COR-L47 (cell line): ENCODE data around the gene APPBP2.
"Not testable (repeated sequence)": the region's sequence is repeated elsewhere in the genome, so short reads cannot be mapped to it uniquely, and the experiment has no call there.

Source experiments
- DNase-seq: peaks from one replicate; lab custom pipeline; 2025; lab: John Stamatoyannopoulos, UW

APPBP2 gene, protein sequence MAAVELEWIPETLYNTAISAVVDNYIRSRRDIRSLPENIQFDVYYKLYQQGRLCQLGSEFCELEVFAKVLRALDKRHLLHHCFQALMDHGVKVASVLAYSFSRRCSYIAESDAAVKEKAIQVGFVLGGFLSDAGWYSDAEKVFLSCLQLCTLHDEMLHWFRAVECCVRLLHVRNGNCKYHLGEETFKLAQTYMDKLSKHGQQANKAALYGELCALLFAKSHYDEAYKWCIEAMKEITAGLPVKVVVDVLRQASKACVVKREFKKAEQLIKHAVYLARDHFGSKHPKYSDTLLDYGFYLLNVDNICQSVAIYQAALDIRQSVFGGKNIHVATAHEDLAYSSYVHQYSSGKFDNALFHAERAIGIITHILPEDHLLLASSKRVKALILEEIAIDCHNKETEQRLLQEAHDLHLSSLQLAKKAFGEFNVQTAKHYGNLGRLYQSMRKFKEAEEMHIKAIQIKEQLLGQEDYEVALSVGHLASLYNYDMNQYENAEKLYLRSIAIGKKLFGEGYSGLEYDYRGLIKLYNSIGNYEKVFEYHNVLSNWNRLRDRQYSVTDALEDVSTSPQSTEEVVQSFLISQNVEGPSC

DNA sequence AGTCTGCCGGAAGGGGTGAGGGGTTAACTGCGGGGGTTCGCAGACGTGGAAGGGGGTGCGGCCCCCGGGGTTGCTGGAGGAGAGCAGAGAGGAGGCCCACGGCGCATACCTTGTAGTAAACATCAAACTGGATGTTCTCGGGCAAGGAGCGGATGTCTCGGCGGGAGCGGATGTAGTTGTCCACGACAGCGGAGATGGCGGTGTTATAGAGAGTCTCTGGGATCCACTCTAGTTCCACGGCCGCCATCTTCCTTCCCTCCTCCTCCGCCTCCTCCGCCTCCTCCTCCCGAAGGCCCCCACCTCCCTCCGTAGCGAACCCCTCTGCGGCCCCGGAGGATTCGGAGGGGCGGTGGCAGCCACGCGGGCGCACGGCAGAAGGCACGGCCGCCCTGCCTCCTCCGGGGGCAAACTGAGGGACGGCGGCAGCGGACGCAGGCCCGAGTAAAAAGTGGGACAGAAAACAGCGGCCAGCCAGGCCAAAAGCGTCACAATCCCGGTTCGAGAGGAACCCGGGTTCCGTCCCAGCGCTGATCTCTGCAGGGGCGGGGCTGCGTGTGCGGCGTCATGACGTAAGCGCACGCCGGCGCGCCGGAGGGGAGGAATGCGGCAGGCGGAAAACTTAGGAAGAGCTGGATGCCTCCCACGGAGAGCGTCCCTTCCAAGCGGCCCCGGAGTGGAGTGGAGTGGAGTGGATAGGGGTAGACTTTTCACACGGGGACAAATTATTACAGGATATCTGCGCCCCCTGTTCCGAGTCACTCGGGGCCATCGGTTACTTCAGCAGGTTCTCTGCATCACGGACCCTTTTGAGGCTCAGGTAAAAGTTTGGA is at the start of gene APPBP2:
Gene APPBP2, minus strand, starts transcription at position 558 of the 830 bp plus-strand sequence. Its CDS starts 311 bp downstream, at position 247.
- peak; percentile 55 for DNase-seq

DNA sequence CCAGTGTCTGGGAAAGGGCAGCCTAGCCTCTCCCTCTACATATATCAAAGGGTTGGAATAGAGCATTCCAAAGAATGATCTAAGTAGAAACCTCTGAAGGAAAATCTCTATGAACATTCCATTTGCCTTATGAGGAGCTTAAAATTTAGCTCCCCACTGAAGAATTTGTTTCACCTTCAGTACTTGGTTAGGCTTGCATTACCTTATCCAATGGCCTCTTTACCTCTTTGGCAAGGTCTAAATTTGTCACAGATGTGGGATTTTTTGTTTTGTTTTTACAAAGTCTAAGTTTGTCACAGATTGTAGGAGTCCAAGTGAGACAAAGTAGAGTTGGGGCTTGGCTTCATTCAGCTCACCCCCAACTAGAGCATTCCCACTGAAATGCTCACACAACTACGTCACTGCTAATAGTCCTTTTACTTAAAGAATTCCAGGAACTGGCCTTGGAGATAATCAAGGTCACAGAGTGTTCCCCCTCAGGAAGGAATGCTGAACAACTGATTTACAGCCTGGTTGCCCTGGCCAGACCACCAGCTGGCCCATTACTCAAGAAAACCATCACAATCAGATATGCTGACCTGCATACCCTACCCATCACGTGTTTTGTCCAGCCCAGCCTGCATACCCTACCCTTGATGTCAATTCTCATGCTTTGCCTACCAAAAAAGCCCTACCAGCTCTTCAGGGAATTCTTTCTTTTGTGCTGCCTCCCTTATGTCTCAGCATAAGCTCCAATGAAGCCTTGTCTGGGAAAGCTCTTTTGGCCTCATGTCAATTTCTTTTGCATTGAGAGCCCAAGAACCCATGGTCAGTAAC is 47.4 kb upstream of the APPBP2 start:
- no peak for DNase-seq

DNA sequence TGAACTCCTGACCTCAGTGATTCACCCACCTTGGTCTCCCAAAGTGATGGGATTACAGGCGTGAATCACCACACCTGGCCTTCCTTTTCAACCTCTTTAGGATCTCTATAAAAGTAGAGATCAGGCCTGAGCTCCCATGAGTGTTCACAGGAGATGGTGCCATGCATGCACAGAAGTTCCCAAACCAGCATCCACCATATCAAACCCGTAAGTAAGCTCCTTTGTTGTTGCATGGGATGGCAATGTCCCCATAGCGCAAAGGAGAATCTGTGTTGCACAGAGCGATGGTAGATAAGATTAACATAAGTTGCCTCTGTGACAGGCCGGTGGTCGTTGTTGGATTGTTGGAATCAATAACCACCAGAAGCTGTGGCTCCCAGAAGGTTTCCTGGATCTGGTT is 39.2 kb upstream of the APPBP2 start:
- no peak for DNase-seq

DNA sequence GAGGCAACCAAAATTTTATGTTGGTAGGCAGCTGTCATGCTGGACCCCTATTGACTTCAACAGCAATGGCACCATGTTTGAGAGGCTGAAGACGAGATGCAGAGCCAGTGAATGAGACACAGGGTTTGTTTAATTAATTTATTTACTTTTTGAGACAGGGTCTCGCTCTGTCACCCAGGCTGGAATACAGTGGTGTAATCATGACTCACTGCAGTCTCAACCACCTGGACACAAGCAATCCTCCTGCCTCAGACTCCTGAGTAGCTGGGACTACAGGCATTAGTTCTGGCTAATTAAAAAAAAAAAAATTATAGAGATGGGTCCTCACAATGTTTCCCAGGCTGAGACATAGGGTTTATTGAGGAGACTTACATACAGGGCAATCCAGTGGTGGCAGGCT is 37.7 kb upstream of the APPBP2 start:
- DNase-seq = no peak

DNA sequence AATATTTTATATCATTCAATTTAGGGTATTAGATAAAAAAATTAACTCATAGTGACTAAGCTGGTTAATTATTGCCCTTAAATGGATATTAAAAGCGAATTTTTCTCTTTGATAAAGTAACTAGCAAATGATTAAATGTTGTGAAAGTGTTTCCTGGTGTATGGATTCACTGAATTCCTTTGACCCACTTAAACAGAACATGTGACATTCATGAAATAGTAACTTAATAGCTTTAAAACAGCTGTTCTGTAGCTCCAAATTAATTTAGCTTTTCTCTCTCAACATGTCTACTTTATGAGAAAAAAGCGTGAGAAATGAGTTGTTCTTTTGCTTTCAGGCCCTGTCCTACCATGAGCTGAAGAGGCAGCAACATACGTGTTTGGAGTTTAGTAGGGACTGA is 36.4 kb upstream of the APPBP2 start:
- DNase-seq = no peak

DNA sequence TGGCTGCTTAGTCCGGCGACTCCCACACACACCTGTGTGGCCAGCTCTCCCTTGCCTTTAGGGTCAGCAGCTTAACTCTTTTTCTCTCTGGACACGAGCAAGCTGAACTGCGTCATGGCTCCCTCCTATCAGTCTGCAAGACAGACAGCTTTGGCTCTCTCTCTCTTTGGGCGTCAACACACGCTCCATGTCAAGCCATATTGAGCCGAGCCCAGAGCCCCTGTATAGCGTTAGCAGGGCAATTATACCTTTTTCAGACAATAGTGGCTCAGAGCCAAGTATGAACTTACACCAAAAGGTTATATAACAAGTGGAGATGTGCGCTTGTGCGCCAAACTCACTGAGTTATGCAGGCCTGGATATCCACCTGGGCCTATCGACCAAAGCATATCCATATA is 34.8 kb upstream of the APPBP2 start:
- no peak for DNase-seq

DNA sequence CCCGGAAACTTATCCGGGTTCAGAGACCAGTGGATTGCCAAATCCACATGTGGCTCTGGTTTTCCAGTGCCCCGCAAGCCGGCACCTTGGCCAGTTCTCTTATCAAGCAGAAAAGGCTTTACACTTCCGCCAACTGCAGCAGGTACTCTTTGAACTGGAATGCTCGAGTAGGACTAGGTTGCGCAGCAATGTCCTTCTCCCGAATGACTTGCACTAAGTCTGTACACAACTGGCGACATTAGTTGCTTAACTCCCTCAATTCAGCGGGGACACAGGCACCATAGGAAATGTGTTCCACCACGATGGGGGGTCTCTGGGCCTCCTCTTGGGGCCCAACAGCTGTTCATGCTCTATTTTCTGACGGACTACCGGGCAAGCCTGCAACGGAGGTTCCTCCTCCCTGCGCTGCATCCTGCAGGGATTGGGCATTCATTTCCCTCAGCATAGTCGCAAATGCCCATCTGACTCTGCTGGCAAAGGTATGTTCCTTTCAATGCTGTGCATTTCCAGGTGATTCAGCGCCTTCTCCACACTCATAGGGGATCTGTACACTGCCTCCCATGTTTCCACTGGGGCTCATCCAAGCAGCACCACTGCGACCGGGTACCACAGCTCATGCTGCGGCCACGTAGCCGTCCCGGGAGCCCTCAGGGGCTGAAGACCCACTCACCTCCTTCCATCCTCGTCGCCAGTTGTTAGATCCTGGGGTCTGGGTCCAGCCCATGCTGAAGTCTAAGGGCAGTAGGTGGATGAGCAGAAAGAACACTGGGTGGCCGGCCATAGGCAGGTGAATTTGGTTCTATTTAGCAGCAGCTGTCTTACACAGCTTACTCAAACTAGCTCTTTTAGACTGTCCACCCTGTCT is 34.2 kb upstream of the APPBP2 start:
- no peak for DNase-seq

DNA sequence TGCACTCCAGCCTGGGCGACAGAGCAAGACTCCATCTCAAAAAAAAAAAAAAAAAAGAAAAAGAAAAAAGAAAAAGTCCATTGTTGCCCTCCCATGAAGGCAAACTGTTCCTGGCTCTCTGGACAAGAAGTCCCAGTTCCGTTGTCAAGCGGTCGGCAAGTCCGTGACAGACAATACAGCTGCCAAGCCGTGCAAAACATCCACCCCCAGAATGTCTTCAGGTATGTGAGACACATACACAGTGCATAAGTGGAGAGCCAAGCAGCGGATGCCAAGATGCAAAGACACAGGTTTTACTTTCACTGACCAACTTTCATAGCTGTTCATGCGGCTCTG is 33.6 kb upstream of the APPBP2 start:
- no peak for DNase-seq

DNA sequence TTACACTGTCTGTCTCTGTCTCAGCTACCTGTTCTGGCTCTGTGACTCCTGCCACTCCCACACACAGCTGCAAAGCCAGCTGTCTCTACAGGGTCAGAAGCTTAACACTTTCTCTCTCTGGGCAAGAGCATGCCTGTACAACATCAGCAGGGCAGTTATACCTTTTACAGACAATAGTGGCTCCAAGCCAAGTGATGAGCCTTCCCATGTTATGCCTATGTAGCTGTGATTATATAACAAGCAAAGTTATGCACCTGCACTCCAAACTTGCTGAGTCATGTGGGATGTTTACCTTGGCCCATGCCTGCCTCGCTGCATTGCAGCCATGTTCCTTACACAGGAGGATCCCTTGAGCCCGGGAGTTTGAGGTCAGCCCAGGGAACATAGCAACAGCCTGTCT is 31.8 kb upstream of the APPBP2 start:
- DNase-seq = peak; percentile 11

DNA sequence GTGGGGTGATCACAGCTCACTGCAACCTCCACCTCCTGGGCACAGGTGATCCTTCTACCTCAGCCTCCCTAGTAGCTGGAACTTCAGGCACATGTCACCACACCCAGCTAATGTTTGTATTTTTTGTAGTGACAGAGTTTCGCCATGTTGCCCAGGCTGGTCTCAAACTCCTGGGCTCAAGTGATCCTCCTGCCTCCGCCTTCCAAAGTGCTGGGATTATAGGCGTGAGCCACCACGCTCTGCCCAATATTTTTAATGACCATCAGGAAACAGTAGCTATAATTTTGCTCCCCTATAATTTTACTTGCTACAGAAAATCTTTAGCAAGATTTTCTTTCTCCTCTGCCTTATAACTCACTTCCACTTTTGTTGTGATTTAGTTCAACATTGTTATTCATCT is 29.7 kb upstream of the APPBP2 start:
- no peak for DNase-seq

DNA sequence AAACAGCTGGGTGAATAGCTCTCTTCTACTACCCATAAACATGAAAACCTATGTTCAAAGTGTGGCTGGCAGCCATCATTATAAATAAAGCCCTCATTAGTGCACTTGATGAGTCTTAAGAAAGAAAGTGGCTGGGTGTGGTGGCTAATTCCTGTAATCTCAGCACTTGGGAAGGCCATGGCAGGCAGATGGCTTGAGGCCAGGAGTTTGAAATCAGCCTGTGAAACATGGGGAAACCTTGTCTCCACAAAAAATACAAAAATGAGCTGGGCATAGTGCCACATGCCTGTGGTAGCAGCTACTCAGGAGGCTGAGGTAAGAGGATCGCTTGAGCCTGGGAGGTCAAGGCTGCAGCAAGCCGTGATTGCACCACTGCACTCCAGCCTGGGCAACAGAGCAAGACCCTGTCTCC is 28.3 kb upstream of the APPBP2 start:
- no peak for DNase-seq

DNA sequence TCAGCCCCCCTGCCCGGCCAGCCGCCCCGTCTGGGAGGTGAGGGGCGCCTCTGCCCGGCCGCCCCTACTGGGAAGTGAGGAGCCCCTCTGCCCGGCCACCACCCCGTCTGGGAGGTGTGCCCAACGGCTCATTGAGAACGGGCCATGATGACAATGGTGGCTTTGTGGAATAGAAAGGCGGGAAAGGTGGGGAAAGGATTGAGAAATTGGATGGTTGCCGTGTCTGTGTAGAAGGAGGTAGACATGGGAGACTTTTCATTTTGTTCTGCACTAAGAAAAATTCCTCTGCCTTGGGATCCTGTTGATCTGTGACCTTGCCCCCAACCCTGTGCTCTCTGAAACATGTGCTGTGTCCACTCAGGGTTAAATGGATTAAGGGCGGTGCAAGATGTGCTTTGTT is 26.2 kb upstream of the APPBP2 start:
- DNase-seq = not testable (repeated sequence)

DNA sequence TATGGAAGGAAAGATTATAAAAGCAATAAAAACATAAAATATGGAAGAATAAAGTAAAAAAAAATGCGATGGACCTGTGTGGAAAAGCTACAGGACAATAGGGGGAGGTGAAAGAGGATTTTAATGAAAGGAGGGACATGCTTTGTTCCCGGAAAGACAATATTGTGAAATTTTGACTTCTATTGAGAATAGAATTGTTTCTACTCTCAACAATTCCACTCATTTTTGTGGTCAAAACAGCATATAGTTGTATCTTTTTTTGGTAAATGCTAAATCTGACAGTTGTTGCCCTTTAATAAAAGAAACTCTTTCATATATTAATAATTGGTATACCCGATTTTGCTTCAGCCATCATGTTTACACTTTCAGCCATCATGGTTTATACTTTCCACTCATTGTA is 22.9 kb upstream of the APPBP2 start:
- DNase-seq = no peak

DNA sequence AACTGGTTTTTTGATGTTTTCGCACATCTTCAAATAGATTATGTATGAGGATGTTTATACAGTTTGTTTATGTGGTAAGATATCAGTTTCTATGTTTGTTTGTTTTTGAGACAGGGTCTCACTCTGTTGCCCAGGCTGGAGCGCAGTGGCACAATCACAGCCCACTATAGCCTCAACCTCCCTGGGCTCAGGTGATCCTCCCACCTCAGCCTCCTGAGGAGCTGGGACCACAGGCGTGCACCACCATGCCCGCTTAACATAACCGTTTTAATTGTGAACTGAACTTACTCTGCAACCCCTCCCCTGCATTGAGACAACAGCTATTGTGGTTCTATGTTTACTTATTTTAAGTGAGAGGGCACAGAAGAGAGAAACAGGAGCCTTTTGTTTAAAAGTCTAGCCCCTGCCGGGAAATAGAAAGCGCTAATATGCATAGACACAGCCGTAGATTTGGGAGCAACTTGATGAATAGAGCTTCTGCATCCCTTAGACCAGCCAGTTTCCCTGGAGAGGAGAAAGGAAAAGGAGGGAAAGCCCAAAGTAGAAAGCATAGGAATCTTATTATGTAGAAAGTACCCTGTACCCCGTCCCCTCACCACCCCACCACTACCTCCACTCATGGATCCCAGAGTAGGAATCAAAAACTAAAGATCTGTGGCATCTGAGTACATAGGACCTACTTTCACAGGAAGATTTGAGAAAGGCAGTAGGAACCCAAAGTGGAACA is 19.6 kb upstream of the APPBP2 start:
- DNase-seq = no peak

DNA sequence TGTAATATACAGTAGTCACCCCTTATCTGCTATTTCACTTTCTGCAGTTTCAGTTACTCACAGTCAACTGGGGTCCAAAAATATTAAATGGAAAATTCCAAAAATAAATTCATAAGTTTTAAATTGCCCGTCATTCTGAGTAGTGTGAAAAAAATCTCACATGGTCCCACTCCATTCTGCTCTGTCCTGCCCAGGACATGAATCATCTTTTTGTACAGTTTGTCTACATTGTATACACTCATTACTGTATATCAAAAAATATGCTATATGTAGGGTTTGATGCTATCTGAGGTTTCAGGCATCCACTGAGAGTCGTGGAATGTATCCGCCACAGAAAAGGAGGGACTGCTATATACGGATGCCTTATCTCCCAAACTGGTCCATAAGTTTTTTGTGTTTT is 16.0 kb upstream of the APPBP2 start:
- DNase-seq = no peak

DNA sequence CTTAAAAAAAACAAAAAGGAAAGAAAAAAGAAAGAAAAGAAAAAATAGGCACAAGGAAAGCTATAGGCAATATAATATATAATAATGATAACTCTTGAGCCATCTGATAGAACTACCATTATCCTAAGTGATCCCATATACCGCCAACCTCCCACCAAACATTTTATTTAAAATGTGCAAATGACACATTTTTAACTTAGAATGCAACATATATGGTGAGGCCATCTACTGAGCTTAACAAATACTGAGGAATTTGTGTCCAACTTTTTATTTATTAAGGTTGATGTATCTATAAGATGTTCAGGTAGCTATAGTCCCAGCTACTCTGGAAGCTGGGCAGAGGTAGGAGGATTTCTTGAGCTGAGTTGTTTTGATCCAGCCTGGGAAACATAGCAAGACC is 14.4 kb upstream of the APPBP2 start:
- DNase-seq = no peak

DNA sequence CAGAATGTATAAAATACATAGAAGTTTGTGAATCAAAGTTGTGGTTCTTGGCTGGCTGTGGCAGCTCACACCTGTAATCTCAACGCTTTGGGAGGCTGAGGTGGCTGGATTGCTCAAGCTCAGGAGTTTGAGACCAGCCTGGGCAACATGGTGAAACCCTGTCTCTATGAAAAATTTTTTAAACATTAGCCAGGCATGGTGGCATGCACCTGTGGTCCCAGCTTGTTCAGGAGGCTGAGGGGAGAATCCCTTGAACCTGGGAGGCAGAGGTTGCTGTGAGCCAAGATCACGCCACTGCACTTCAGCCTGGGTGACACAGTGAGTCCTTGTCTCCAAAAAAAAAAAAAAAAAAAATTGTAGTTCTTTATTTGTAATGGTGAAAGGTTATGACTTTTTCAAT is 13.8 kb upstream of the APPBP2 start:
- DNase-seq = no peak

DNA sequence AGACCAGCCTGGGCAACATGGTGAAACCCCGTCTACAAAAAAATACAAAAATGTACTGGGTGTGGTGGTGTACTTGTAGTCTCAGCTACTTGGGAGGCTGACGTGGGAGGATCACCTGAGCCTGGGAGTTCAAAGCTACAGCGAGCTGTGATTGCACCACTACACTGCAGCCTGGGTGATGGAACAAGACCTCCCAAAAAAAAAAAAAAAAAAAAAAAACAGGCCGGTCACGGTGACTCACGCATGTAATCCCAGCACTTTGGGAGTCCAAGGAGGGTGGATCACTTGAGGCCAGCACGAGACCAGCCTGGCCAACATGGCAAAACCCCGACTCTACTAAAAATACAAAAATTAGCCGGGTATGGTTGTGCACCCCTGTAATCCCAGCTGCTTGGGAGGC is 12.7 kb upstream of the APPBP2 start:
- no peak for DNase-seq

DNA sequence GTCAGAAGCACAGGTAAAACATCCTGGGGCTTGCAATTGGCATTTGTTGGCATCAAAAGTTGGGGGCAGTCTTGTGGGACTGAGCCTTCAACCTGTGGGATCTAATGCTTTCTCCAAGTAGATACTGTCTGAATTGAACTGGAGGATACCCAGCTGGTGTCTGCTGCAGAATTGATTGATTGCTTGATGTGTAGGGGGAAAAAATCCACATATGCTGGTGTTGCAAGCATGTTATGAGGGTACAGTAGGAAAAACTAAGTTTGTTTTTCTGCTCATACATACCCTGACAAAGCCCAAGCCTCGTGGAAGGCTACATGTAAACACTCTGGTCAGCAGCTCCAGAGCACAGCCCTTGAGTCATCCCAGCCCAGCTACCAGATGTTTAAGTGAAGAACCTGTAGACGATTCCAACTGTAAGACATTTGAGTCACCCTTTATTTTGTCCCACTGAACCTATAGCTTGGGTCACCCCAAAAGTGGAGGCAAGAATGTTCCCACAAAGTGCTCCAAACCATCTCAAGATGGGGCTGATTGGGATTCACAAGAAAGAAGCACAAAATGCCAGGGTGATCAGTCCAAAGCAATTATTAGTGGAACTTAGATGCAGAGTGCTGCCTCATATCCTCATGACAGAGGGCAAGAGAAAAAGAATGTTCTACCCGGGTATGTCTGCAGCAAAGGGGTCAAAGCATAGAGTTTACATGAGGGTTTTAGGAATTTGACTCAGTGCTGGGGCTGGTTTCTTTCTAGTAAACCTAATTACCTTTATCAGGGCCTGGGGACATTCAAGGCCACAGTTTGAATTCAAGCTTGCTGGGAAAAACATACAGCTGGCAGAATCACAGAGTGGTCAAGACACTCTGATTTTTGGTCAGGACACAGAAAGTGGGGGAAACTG is 9.6 kb upstream of the APPBP2 start:
- no peak for DNase-seq
